Memory B cell (primary cell): ENCODE results near the gene ALOX5AP.

Source experiments
- ATAC-seq: fragments of 150-1000 bp; cut with Tn5 transposase; 2 replicates; pipeline ENCODE4 v1.10.0; 2021; ENCODE audit warnings: low read depth, mild to moderate bottlenecking, moderate library complexity
- DNase-seq, 2 donors: peaks; one replicate each; pipeline ENCODE4 v3.0.0; 2022; ENCODE audit warnings: low spot score in 2 of 2
- H3K27ac Mint-ChIP-seq: one replicate; pipeline ENCODE4 v1.8.0; 2022; ENCODE audit warnings: mild to moderate bottlenecking, moderate library complexity, mixed read lengths
- H3K27me3 Mint-ChIP-seq: one replicate; pipeline ENCODE4 v1.8.0; 2022; ENCODE audit warnings: mixed read lengths
- H3K36me3 Mint-ChIP-seq: one replicate; pipeline ENCODE4 v1.8.0; 2022; ENCODE audit warnings: mild to moderate bottlenecking, mixed read lengths
- H3K4me1 Mint-ChIP-seq: one replicate; pipeline ENCODE4 v1.8.0; 2022; ENCODE audit warnings: mixed read lengths
- H3K4me3 Mint-ChIP-seq: one replicate; pipeline ENCODE4 v1.8.0; 2022; ENCODE audit warnings: mild to moderate bottlenecking, moderate library complexity, mixed read lengths
- H3K9me3 Mint-ChIP-seq: one replicate; pipeline ENCODE4 v1.8.0; 2022; ENCODE audit warnings: mixed read lengths

Gene ALOX5AP

DNA sequence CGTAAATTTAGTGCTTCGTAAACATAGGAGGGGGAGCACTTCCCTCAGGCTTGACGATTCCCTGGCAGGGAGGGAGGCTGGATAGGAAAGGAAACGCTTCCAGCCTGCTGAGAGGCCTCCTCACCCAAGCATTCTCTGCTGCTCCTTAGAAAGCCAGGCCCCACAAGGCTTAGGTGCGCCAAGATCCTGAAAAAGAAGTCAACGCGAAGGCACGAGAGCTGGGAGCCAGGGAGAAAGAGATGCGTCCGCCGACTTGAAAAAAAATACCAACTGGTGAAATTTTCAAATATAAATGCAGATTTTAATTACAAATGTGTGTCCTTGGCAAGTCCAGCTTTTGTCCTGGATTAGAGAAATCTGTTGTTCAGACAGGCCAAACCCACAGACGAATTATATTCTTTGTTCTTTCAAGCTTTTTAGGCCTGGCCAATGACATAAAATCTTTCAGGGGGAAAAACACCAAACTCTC is 64.0 kb downstream of the ALOX5AP start:
- no peak for ATAC-seq
- H3K36me3 Mint-ChIP-seq, result no peaks in the 10 kb centered on the region
- H3K4me1 Mint-ChIP-seq, result peaks cover 18% of the 10 kb centered on the region
- H3K4me3 Mint-ChIP-seq, result no peak overlapping the region
- H3K27me3 Mint-ChIP-seq, result peaks cover 2% of the 10 kb centered on the region
- no peak for DNase-seq
- H3K9me3 Mint-ChIP-seq, result no peaks in the 10 kb centered on the region
- peak overlapping the region; percentile 31 for H3K27ac Mint-ChIP-seq

DNA sequence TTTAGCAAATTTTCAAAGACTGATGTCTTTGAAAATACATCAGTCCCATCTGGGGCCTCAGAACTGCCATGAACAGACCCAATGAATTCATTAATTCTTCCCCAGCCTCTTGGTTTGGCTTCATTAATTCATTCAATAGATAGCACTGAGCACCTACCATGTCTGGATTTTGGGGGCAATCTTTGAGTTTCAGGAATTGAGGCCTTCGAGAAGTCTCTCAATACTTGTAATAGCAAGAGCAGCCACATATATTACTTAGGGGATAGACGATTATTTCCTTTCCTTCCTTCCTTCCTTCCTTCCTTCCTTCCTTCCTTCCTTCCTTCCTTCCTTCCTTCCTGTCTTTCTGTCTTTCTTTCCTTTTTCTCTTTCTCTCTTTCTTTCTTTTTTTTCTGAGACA is 64.8 kb downstream of the ALOX5AP start:
- Mint-ChIP-seq H3K27ac (peak overlapping the region; percentile 6), H3K4me3 (no peak overlapping the region), H3K9me3 (no peaks in the 10 kb centered on the region), H3K36me3 (no peaks in the 10 kb centered on the region), H3K27me3 (peaks cover 2% of the 10 kb centered on the region), H3K4me1 (peaks cover 15% of the 10 kb centered on the region)
- no peak for DNase-seq
- ATAC-seq, result no peak

DNA sequence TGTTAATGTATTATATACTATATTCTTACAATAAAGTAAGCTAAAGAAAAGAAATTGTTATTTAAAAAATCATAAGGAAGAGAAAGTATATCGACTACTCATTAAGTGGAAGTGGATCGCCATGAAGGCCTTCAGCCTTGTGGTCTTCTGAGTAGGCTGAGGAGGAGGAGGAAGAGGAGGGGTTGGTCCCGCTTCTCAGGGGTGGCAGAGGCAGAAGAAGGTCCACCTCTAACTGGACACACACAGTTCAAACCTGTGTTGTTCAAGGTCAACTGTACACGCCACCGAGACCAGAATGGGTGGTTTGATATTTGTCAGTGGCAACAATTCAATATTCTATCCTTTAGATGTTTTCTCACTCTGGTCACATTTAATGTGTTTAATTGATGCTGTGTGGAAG is 67.2 kb downstream of the ALOX5AP start:
- H3K27me3 Mint-ChIP-seq, result peaks cover 2% of the 10 kb centered on the region
- H3K4me3 Mint-ChIP-seq, result no peak overlapping the region
- ATAC-seq (peak; percentile 6), DNase-seq (no peak)
- H3K36me3 Mint-ChIP-seq, result no peaks in the 10 kb centered on the region
- H3K4me1 Mint-ChIP-seq, result peaks cover 9% of the 10 kb centered on the region
- no peaks in the 10 kb centered on the region for H3K9me3 Mint-ChIP-seq
- H3K27ac Mint-ChIP-seq, result peak overlapping the region; percentile 20

DNA sequence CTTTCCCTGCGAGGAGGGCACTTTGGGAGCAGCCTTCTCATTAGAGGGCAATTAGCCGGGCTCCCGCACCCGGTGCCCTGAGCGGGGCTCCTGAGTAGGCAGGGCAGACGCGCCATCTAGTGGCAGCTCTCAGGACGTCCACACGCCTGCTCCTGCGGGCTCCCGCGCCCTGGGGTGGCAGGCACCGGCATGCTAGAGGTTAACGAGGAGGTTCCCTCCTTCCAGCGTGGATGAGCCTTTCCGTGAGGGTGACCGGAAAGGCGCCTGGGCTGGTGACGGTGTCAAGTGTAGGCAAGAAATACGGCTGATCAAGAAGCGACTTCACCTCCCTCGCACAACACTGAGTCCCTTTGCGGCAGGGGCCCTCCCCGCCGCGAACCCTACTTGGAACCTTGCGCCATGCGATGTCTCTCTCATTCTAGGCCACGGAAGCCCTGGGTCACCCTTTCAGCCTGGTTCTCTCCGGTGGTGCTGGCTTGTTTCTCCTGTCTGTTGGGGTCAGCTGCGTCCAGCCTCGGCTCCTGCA is 67.7 kb downstream of the ALOX5AP start:
- Mint-ChIP-seq H3K27me3 (peaks cover 2% of the 10 kb centered on the region), H3K4me3 (peak overlapping the region; percentile 70), H3K9me3 (no peaks in the 10 kb centered on the region), H3K27ac (peak overlapping the region; percentile 20), H3K4me1 (peaks cover 9% of the 10 kb centered on the region), H3K36me3 (no peaks in the 10 kb centered on the region)
- ATAC-seq, result peak; percentile 99
- DNase-seq, result peak; percentile 77 to 87

DNA sequence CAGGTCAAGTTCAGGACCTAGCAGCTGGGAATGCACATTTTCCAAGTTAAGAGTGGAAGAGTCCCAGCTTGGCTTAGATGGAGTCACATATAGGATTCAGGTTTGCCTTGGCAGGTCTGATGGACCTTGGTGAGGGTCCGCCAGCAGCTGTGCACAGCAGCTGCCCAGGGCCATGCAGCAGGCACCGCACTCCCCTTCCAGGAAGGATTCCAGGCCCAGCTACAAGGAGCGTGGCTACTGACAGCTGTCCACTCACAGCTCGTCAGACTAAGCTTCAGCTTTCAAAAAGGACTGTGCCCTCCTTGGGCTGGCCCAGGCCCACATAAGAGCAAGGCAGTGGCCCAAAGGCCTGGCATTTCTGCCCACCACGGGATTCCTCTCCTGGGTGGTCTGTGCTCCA is 68.4 kb downstream of the ALOX5AP start:
- Mint-ChIP-seq H3K27ac (no peak overlapping the region), H3K9me3 (no peaks in the 10 kb centered on the region), H3K36me3 (no peaks in the 10 kb centered on the region), H3K4me1 (peaks cover 9% of the 10 kb centered on the region), H3K4me3 (no peak overlapping the region), H3K27me3 (peaks cover 2% of the 10 kb centered on the region)
- DNase-seq, result no peak
- no peak for ATAC-seq

DNA sequence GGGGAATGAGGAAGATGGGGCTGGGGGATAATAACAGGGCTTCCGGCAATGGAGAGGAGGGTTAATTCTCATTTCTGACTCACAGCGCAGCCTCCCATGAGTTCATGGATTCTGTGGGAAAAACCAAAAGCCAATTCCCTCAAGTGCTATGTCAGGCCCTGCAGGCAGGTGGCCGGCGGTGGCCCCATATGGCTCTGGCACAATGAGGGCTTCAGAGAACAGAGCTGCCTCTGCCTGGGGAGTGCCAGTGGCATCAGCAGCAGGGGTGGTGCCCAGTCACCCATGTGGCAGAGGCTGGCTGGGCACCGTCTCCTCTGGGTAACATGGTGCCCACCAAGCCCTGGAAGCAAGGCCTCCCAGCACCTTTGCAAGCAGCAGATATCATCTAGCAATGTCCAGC is 69.1 kb downstream of the ALOX5AP start:
- DNase-seq, result no peak

DNA sequence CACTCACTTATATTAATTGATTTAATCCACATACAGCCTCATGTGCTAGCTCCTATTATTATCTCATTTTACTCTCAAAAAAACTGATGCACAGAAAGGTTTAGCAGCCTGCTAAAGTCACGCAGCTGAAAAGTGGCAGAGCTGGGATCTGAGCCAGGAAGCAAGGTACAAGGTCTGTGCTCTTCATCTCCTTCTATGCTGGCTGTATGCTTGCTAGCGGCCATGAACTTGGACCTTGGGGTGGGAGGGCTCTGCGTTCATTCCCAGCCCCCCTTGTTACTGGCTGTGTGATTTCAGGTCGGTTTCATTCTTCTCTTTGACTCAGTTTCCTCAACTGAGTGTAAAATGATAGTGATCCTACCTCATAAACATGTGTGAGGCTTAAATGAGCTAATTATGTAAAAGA is 69.8 kb downstream of the ALOX5AP start:
- H3K4me3 Mint-ChIP-seq, result no peak overlapping the region

More for the DNA sequence above, 69.1 kb downstream of the ALOX5AP start:
- peaks cover under 1% of the 10 kb centered on the region for H3K36me3 Mint-ChIP-seq
- peaks cover 9% of the 10 kb centered on the region for H3K4me1 Mint-ChIP-seq
- no peak for ATAC-seq
- H3K27ac Mint-ChIP-seq, result no peak overlapping the region
- H3K27me3 Mint-ChIP-seq, result peaks cover 3% of the 10 kb centered on the region
- no peaks in the 10 kb centered on the region for H3K9me3 Mint-ChIP-seq
- no peak overlapping the region for H3K4me3 Mint-ChIP-seq

DNA sequence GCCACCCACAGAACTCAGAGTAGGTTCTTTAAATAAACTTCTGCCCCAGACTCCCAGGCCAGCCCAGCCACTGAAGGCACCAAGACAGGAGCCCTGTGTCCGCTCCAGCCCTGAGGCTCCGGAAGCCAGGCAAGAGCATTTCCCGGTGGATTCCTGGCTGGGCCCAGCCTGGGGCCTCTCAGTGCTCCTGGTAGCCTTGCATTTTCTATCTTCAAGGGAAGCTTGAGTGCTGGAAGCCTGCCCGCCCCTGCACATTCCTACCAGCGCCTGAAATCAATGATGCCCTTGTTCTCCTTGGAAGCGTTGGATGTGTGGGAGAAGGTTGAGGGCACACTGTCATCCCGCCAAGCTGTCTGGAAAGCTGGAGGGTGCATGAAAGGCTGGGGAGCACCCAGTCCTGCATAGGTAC is 70.3 kb downstream of the ALOX5AP start:
- DNase-seq (no peak), ATAC-seq (no peak)
- Mint-ChIP-seq H3K27ac (no peak overlapping the region), H3K27me3 (peaks cover 7% of the 10 kb centered on the region), H3K9me3 (peaks cover 3% of the 10 kb centered on the region), H3K36me3 (peaks cover 4% of the 10 kb centered on the region), H3K4me3 (no peak overlapping the region), H3K4me1 (peaks cover 9% of the 10 kb centered on the region)

More for the DNA sequence above, 69.8 kb downstream of the ALOX5AP start:
- no peak overlapping the region for H3K27ac Mint-ChIP-seq
- peaks cover 7% of the 10 kb centered on the region for H3K27me3 Mint-ChIP-seq
- peaks cover 4% of the 10 kb centered on the region for H3K36me3 Mint-ChIP-seq
- DNase-seq (no peak), ATAC-seq (no peak)
- peaks cover 9% of the 10 kb centered on the region for H3K4me1 Mint-ChIP-seq
- H3K9me3 Mint-ChIP-seq, result peaks cover 3% of the 10 kb centered on the region

DNA sequence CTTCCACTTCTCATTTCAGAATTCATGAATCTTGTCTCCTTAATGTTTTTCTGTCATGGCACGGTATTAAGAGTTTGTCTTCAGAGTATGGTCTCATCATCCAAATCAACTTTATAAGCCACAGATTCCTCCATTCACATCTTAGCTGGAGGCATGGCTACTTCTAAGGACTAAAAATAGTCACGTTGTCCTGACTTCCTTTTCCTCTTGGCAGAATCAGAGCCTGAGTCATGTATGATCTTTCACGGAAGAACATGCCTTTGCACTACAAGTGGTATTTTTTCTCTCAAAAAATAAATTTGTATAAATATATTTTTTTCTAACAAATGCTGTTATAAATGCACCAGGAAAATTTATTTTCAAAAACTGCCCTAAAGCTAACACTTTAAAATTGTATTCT is 71.4 kb downstream of the ALOX5AP start:
- Mint-ChIP-seq H3K4me3 (no peak overlapping the region), H3K27ac (no peak overlapping the region), H3K4me1 (peaks cover 9% of the 10 kb centered on the region), H3K9me3 (peaks cover 3% of the 10 kb centered on the region), H3K27me3 (peaks cover 7% of the 10 kb centered on the region), H3K36me3 (peaks cover 4% of the 10 kb centered on the region)
- ATAC-seq, result no peak
- no peak for DNase-seq

DNA sequence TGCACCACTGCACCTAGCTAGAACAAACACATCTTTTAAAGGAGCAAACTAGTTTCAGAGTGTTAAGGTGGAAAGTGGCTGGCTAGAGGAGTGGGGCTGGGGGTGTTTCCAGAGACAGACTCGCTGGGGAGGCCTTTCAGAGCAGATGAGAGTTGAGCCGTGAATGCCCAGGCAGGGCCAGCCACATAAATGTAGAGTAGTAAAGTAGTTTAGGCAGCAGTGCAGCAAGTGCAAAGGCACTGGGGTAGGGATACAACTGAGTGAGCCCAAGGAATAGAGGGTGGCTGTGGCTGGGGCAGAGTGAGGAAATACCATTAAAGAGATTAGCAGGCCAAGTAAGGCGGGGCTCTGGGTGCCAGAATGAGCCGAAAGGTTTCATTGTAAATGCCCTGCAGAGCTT is 72.0 kb downstream of the ALOX5AP start:
- DNase-seq (no peak), ATAC-seq (no peak)
- Mint-ChIP-seq H3K4me1 (peaks cover 9% of the 10 kb centered on the region), H3K27ac (no peak overlapping the region), H3K4me3 (no peak overlapping the region), H3K9me3 (peaks cover 3% of the 10 kb centered on the region), H3K36me3 (peaks cover 4% of the 10 kb centered on the region), H3K27me3 (peaks cover 7% of the 10 kb centered on the region)

DNA sequence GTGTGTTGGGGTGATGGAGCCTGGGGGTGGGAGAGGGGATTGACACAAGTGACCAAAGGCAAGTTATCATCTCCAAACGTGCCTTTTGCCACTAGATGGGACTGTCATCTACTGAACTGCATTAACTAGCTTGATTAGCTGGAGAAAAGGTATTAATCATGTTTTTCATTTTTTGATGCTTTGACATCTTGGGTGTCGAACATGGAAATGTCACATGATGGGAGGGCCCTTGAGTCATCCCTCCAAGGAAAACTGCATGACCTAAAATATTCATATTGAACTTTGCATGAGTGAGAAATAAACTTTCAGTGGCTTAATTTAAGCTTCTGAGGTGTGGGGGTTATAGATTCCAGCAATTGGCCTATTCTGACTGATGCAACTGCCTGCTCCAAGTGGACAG is 73.3 kb downstream of the ALOX5AP start:
- no peak for ATAC-seq

DNA sequence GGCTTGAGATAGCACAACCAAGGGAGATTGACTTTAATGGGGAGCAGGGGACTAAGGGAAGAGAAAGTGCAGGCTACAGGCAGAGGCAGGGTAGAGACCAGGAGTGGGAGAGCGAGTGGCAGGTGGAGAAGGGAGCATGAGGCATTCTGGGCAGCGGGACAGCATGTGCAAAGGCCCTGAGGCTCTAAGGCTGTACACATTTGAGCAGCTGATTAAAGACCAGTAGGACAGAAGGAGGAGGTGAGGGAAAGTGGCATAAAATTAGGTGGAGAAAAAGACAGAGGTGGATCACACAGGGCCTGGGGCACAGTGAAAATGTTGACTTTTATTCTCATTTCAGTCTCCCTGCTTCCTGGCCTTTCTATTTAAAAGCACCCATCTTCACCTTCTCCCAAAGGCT is 74.4 kb downstream of the ALOX5AP start:
- H3K27ac Mint-ChIP-seq, result no peak overlapping the region
- H3K4me3 Mint-ChIP-seq, result no peak overlapping the region
- peaks cover 3% of the 10 kb centered on the region for H3K9me3 Mint-ChIP-seq
- ATAC-seq (no peak), DNase-seq (no peak)
- H3K36me3 Mint-ChIP-seq, result peaks cover 4% of the 10 kb centered on the region
- H3K27me3 Mint-ChIP-seq, result peaks cover 4% of the 10 kb centered on the region
- H3K4me1 Mint-ChIP-seq, result no peaks in the 10 kb centered on the region

More for the DNA sequence above, 73.3 kb downstream of the ALOX5AP start:
- H3K27me3 Mint-ChIP-seq, result peaks cover 5% of the 10 kb centered on the region
- H3K4me1 Mint-ChIP-seq, result no peaks in the 10 kb centered on the region
- H3K27ac Mint-ChIP-seq, result no peak overlapping the region
- no peak overlapping the region for H3K4me3 Mint-ChIP-seq
- peaks cover 3% of the 10 kb centered on the region for H3K9me3 Mint-ChIP-seq
- DNase-seq, result no peak
- H3K36me3 Mint-ChIP-seq, result peaks cover 4% of the 10 kb centered on the region

DNA sequence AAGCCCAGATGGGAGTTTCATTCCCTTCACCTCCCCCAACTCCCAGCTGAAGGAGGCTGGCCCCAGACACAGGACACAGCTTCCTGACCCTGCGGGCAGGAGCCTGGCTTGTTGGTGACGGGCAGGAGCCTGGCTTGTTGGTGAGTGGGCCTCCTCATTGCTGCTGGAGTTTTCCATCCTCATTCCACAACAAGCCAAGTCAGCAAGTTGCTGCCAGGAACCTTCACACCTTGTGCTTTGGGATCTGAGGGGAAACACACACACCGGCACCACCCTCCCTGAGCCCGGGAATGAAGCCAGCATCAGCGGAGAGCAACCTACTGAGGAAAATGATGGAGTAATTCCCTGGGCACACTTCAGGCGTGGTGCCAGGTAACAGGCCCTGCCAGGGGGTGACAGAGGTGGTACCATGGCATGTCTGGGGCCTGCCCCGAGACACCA is 74.9 kb downstream of the ALOX5AP start:
- ATAC-seq (no peak), DNase-seq (no peak)
- Mint-ChIP-seq H3K4me3 (no peak overlapping the region), H3K27me3 (peaks cover 4% of the 10 kb centered on the region), H3K36me3 (peaks cover 4% of the 10 kb centered on the region), H3K4me1 (no peaks in the 10 kb centered on the region), H3K9me3 (peaks cover 3% of the 10 kb centered on the region), H3K27ac (no peak overlapping the region)

DNA sequence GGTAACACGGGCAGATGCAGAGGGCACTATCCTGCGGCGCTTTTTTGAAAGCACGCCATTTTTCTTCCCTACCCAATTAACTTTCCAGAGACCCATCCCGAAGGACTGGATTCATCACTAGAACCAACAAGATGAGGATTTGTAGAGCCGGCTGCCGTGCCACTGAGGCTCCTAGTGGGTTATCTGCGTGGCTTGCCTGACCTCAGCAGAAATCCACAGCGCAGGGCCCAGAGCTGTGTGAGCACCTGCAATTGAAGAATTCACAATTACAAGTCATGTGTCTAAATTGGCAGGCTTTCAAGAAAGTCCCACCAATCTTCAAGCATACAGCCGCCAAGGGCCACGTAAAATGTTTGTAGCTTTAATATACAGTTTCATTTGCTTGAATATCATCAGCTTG is 75.5 kb downstream of the ALOX5AP start:
- peaks cover 4% of the 10 kb centered on the region for H3K27me3 Mint-ChIP-seq
- no peak overlapping the region for H3K27ac Mint-ChIP-seq
- peaks cover 4% of the 10 kb centered on the region for H3K36me3 Mint-ChIP-seq
- DNase-seq, result no peak
- no peak for ATAC-seq
- H3K9me3 Mint-ChIP-seq, result peaks cover 3% of the 10 kb centered on the region
- H3K4me3 Mint-ChIP-seq, result no peak overlapping the region
- no peaks in the 10 kb centered on the region for H3K4me1 Mint-ChIP-seq
